Epidermal melanocyte (primary cell): Measurements from ENCODE around the gene DNAJC11.
"Not testable (repeated sequence)": the region's sequence is repeated elsewhere in the genome, so short reads cannot be mapped to it uniquely, and the experiment has no call there.

Experiments used
- DNase-seq: peaks from one replicate; pipeline ENCODE4 v3.0.0; 2011; ENCODE audit warnings: low spot score; ENCODE audit not compliant: insufficient read length

DNAJC11 gene

GRCh38 chr1:6653436-6654290 lies 48.0 kb downstream of the DNAJC11 start:
- no peak for DNase-seq

- no peak for DNase-seq
Measured at GRCh38 chr1:6652986-6653385, 48.6 kb downstream of the DNAJC11 start.

GRCh38 chr1:6651909-6652308 lies 49.7 kb downstream of the DNAJC11 start:
- no peak for DNase-seq

DNA sequence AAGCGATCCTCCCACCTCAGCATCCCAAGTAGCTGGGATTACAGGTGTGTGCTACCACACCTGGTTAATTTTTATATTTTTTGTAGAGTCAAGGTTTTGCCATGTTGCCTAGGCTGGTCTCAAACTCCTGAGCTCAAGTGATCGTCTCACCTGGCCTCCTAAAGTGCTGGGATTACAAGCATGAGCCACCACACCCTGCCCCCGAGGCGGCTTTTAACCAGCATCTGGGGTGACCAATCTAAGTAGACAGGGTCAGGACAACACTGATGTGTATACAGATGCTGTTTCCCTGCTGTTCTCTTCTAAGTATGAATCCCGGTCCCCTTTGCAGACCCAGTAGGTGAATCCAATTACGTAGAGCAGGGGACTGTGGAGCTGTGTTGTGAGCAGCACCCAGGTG lies 53.1 kb downstream of the DNAJC11 start:
- no peak for DNase-seq

GRCh38 chr1:6646499-6647148 lies 55.0 kb downstream of the DNAJC11 start:
- DNase-seq: peak; percentile 63

- no peak for DNase-seq
Measured at GRCh38 chr1:6645018-6645417, 56.6 kb downstream of the DNAJC11 start.

GRCh38 chr1:6640867-6641266 lies 60.7 kb downstream of the DNAJC11 start:
- not testable (repeated sequence) for DNase-seq

- no peak for DNase-seq
Measured at GRCh38 chr1:6638226-6638625, 63.4 kb downstream of the DNAJC11 start.

DNA sequence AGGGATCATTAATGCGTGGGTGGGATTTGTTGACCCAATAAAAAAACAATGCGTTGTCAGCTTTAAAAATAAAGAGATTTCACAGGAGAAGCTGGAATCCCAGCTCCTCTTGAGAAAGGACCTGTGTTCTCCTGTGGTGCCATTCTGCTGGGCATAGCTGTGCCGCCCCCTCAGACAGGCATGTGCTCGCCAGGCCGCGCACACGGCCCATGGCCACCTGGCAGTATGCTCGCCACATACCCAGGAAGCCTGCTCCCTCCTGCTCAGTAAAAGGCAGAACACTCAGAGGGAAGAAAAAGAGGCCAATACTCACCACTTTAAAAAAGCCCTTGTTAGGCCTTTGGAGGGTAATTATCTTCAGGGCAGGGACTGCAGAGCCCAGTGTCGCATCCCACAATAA lies 63.8 kb downstream of the DNAJC11 start:
- DNase-seq: no peak

- DNase-seq: not testable (repeated sequence)
Measured at GRCh38 chr1:6636778-6637177, 64.8 kb downstream of the DNAJC11 start.

- DNase-seq: no peak
Measured at GRCh38 chr1:6635910-6636760, 65.5 kb downstream of the DNAJC11 start.

DNA sequence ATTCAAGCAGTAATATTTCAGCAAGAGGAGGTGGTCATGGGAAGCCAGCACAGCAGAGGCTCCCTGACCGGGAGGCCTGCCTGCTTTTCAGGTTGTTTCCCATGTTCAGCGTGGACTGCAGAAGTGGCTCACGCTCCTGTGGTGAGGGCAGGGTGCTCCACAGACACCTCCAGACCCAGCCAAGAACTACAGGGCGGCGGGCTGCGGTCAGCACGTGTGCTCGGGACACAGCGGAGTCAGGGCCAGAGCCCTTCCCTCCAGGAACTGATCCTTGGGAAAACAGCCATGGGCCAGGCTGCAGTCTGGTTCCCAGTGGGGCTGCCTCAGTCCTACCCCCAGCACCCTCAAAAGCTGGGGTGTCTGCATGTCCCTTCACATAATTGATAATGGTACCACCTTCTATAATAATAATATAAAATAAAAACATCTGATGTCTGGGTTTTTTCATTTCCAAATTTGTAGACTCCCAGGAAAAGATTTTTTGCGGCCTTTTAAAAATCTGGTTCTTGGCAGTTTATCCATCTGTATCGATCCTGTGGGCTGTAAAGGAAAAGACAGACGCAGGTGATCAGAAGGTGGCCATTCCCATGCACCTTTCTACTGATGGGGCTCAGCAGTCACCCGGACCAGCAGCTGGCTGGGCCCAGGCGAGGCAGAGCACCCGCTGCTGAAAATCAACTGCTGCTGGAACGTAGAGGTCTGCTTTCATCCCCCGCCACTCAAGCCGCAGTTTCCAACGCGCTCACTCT lies 66.3 kb downstream of the DNAJC11 start:
- DNase-seq: no peak

GRCh38 chr1:6634371-6635052 lies 67.1 kb downstream of the DNAJC11 start:
- DNase-seq: no peak

GRCh38 chr1:6632588-6633514 lies 68.8 kb downstream of the DNAJC11 start:
- DNase-seq: no peak

DNA sequence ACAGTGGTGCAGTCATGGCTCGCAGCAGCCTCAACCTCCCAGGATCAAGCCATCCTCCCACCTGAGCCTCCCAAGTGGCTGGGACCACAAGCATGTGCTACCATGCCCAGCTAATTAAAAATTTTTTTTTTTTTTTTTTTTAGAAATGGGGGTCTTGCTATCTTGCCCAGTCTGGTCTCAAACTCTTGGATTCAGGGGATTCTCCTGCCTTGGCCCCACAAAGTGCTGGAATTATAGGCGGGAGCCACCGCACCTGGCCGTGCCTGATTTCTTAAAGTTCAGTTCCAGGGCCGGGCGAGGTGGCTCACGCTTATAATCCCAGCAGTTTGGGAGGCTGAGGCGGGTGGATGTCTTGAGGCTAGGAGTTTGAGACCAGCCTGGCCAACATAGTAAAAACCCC lies 70.6 kb downstream of the DNAJC11 start:
- DNase-seq: no peak

DNA sequence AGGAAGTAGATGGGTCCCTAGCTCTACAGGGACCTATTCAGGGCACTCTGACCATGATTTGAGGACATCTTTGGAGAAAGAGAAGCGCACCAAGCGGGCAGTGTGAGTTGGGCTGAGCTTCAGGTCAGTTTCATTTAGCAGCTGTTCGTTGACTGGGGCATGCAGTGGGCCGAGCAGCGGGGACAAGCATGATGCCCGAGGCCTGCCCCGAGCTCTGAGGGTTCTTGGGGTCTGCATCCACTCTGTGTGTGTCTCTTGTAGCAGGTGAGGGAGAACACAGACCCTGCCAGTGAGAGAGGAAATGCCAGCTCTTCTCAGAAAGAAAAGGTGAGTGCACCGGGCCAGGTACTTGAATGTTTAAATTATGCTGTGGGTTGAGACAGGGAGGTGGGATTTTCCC lies 71.6 kb downstream of the DNAJC11 start:
- no peak for DNase-seq

DNA sequence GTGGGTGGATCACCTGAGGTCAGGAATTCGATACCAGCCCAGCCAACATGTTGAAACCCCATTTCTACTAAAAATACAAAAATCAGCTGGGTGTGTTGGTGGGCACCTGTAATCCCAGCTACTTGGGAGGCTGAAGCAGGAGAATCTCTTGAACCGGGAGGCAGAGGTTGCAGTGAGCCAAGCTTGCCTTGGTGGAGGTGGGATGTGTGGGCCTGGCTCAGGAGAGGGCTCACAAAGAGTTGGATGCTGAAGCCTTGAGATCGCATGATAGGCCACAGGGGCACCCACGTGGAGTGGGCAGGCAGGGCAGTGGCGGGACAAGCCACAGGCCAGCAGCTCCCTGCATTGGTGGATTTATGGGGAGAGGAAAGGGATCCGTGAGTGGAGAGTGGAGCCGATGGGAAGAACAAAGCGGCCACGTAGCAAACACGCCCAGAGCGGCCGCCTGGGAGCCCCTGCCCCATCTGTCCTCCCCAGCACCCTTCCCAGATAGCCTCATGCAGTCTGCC lies 72.6 kb downstream of the DNAJC11 start:
- no peak for DNase-seq

DNA sequence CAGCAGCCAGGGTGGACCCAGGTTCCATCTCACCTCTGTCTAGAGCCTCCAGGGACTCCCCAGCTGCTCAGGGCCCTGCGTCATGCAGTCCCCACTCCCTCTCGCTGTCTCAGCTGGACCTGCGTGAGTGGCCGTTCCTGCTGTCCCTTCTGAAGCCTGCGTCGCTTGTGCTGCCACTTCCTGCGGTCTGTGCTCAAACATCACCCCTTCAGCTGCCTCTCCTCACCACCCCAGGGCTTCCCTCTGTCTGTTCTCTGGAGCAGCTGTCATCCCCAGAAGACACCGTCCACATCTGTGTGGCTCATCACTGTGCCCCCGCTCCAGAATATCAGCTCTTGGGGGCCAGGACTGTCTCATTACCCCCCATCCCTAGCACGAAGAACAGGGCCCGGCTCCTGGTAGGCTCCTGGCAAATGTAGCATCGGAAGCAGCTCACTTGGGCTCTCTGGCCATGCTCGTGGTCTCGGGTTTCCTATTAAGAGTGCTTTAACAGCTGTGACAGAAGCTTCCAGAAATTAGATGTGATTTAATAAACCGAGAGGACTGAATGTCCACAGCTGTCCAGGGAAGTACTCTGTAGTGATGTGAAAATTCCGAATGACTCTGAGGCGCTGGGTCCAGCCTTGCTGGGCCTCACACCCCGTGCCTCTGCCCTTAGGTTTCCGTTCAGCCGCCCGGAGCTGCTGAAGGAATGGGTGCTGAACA lies 73.6 kb downstream of the DNAJC11 start:
- DNase-seq: no peak

DNA sequence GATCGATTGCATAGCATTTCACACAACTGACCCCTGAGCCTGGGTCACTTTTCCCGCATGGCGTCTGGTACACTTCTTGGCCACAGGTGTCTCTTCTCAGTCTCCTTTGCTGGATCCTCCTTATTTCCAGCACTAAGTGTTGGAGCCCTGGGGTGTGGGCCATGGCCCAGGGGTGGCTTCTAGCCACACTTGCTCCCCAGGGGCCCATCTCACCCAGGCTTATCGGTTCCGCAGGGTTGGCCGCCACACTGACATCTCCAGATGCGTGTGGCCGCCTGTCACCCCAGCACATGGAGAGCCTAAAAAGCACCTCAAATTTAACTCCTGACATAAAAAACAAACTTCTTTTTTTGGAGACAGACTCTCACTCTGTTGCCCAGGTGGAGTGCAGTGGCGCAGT lies 74.6 kb downstream of the DNAJC11 start:
- no peak for DNase-seq
